SH-SY5Y (cell line): Measurements from ENCODE around the gene PDE1C.

ENCODE experiments used
- GATA2 ChIP-seq: IDR thresholded peaks from 2 replicates; pipeline ENCODE4 v1.6.1; 2011; ENCODE audit warnings: mild to moderate bottlenecking, low read depth, low read length
- GATA3 ChIP-seq: IDR thresholded peaks from 2 replicates; pipeline ENCODE4 v1.6.1; 2011; ENCODE audit warnings: low read depth, mild to moderate bottlenecking, low read length, moderate library complexity

DNA sequence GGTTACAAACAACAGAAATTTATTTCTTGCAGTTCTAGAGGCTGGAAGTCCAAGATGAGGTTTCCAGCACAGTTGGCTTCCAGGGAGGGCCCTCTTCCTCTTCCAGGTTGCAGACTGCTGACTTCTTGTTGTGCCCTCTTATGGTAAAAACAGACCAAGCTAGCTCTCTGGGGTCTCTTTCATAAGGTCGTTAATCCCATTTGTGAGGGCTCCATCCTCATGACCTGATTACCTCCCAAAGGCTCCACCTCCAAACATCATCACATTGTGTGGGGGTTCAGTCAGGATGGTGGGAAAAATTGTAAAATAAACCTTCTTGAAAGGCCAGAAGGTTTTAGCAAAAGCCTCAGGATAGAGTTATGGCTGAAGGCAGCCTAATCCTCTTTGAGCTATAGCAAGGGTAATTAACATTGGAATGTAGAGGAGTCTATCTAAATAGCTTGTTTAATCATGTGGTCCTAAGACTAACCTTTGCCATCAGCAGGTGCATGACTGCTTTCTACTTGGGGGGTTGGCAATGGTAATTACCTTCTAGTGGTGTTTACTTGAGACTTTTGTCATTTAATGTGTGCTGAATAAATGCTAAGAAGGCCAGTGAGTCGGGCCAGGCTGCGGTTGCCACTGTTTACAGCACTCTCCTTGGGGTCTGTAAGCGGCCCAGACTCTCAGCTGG is 302.4 kb downstream of the PDE1C start:
- TF ChIP-seq GATA3 (no peak), GATA2 (no peak)
